HEK293 (cell line): ENCODE measurements around the gene TMEM91.

Experiments used
- CTCF ChIA-PET: fragments of 350-600 bp; formaldehyde crosslinking; extraction: SDS; loops from one replicate; lab custom pipeline; 2021; ENCODE audit warnings: antibody characterized with exemption; lab: Yijun Ruan, JAX
- POLR2A ChIA-PET: fragments of 300-600 bp; formaldehyde crosslinking; extraction: SDS; loops from one replicate; lab custom pipeline; 2020; ENCODE audit warnings: antibody characterized with exemption, inconsistent platforms; lab: Yijun Ruan, JAX
- H3K27ac ChIP-seq: fragments of 200-500 bp; sonication (Bioruptor generic); 2 replicates; pipeline ENCODE4 v1.5.1; 2014; ENCODE audit warnings: low read depth, low read length, control low read depth, inconsistent platforms; ENCODE audit errors: extremely low read depth
- H3K36me3 ChIP-seq, 2 experiments: fragments of 200-500 bp in 1 of 2; sonication (Bioruptor generic) in 1 of 2; 1 replicate in 1 of 2; 2 replicates in 1 of 2; pipeline ENCODE4 v1.5.1; 2014 to 2017; ENCODE audit warnings: inconsistent platforms in 2 of 2, low read length in 2 of 2; ENCODE audit not compliant: control insufficient read depth in 2 of 2, insufficient read depth in 1 of 2
- H3K4me1 ChIP-seq: fragments of 200-500 bp; sonication (Bioruptor generic); 2 replicates; pipeline ENCODE4 v1.5.1; 2014; ENCODE audit warnings: mild to moderate bottlenecking, low read length, inconsistent platforms; ENCODE audit not compliant: control insufficient read depth, insufficient read depth
- H3K4me3 ChIP-seq: 2 replicates; pipeline ENCODE4 v1.5.1; 2011; ENCODE audit warnings: low read depth, mild to moderate bottlenecking, control low read depth, low read length, moderate library complexity
- H3K9me3 ChIP-seq: fragments of 200-500 bp; sonication (Bioruptor generic); 2 replicates; pipeline ENCODE4 v1.5.1; 2014; ENCODE audit warnings: low read depth, low read length, inconsistent platforms; ENCODE audit not compliant: control insufficient read depth, insufficient read depth
- GLI4 ChIP-seq: fragments of 450-650 bp; formaldehyde crosslinking; IDR thresholded peaks from 2 replicates; pipeline ENCODE4 v1.5.1; 2016; ENCODE audit warnings: missing biosample characterization, missing genetic modification characterization
- INSM2 ChIP-seq: fragments of 450-650 bp; formaldehyde crosslinking; IDR thresholded peaks from 2 replicates; pipeline ENCODE4 v1.5.1; 2016; ENCODE audit warnings: missing biosample characterization, missing genetic modification characterization
- PRDM10 ChIP-seq: fragments of 450-650 bp; formaldehyde crosslinking; IDR thresholded peaks from 2 replicates; pipeline ENCODE4 v1.5.1; 2016; ENCODE audit warnings: missing biosample characterization, missing genetic modification characterization
- REST ChIP-seq: fragments of 450-650 bp; formaldehyde crosslinking; IDR thresholded peaks from 2 replicates; pipeline ENCODE4 v1.5.1; 2016; ENCODE audit warnings: missing biosample characterization, missing genetic modification characterization
- ZBTB1 ChIP-seq: fragments of 450-650 bp; formaldehyde crosslinking; IDR thresholded peaks from 2 replicates; pipeline ENCODE4 v1.5.1; 2016; ENCODE audit warnings: missing biosample characterization, missing genetic modification characterization
- ZBTB11 ChIP-seq: fragments of 450-650 bp; formaldehyde crosslinking; conservative IDR thresholded peaks from 2 replicates; pipeline ENCODE4 v1.5.1; 2016; ENCODE audit warnings: low read depth, missing biosample characterization, missing genetic modification characterization
- ZBTB20 ChIP-seq: fragments of 450-650 bp; formaldehyde crosslinking; IDR thresholded peaks from 2 replicates; pipeline ENCODE4 v1.5.1; 2016; ENCODE audit warnings: missing biosample characterization, missing genetic modification characterization
- ZBTB21 ChIP-seq: fragments of 450-650 bp; formaldehyde crosslinking; IDR thresholded peaks from 2 replicates; pipeline ENCODE4 v1.5.1; 2017; ENCODE audit warnings: missing biosample characterization, missing genetic modification characterization
- ZFP37 ChIP-seq: fragments of 450-650 bp; formaldehyde crosslinking; IDR thresholded peaks from 2 replicates; pipeline ENCODE4 v1.5.1; 2016; ENCODE audit warnings: missing biosample characterization, missing genetic modification characterization
- ZNF121 ChIP-seq: fragments of 450-650 bp; formaldehyde crosslinking; IDR thresholded peaks from 2 replicates; pipeline ENCODE4 v1.5.1; 2016; ENCODE audit warnings: missing biosample characterization, missing genetic modification characterization
- ZNF155 ChIP-seq: fragments of 450-650 bp; formaldehyde crosslinking; IDR thresholded peaks from 2 replicates; pipeline ENCODE4 v1.5.1; 2016; ENCODE audit warnings: missing biosample characterization, missing genetic modification characterization
- ZNF223 ChIP-seq: fragments of 450-650 bp; formaldehyde crosslinking; IDR thresholded peaks from 2 replicates; pipeline ENCODE4 v1.5.1; 2016; ENCODE audit warnings: missing biosample characterization, missing genetic modification characterization
- ZNF341 ChIP-seq: fragments of 450-650 bp; formaldehyde crosslinking; IDR thresholded peaks from 2 replicates; pipeline ENCODE4; 2016; ENCODE audit warnings: low read depth, missing biosample characterization, missing genetic modification characterization
- ZNF394 ChIP-seq: fragments of 450-650 bp; formaldehyde crosslinking; IDR thresholded peaks from 2 replicates; pipeline ENCODE4 v1.5.1; 2016; ENCODE audit warnings: missing biosample characterization, missing genetic modification characterization, mild to moderate bottlenecking, moderate library complexity, borderline replicate concordance
- ZNF549 ChIP-seq: fragments of 450-650 bp; IDR thresholded peaks from 2 replicates; pipeline ENCODE4 v1.5.1; 2018; ENCODE audit warnings: missing biosample characterization, missing genetic modification characterization, mild to moderate bottlenecking, inconsistent platforms, moderate library complexity
- ZNF664 ChIP-seq: fragments of 450-650 bp; formaldehyde crosslinking; IDR thresholded peaks from 2 replicates; pipeline ENCODE4 v1.5.1; 2016; ENCODE audit warnings: missing biosample characterization, missing genetic modification characterization
- ZNF670 ChIP-seq: fragments of 450-650 bp; formaldehyde crosslinking; IDR thresholded peaks from 2 replicates; pipeline ENCODE4 v1.5.1; 2016; ENCODE audit warnings: missing biosample characterization, missing genetic modification characterization, low read depth
- ZNF707 ChIP-seq: fragments of 450-650 bp; formaldehyde crosslinking; IDR thresholded peaks from 2 replicates; pipeline ENCODE4 v1.5.1; 2016; ENCODE audit warnings: missing biosample characterization, missing genetic modification characterization

TMEM91 gene

GRCh38 chr19:41376241-41376997, at the start of gene TMEM91 (continued):
- TF ChIP-seq ZFP37 (tag by site-specific recombination) = 0 out of 2 replicates have a peak, but pooled peaks have one; percentile 32

- POLR2A ChIA-PET = interaction anchor here (1.2 to 1.8 kb wide), 3 partner anchors 9 to 112 kb away, joined by 4 to 7 read pairs (median 5); no protein-coding TSS in a partner anchor
- no peaks in the 10 kb centered on the region for H3K9me3 ChIP-seq
- CTCF ChIA-PET = interaction anchor here (0.9 kb wide), 2 partner anchors 26 to 236 kb away, joined by 3 to 4 read pairs; no protein-coding TSS in a partner anchor
- no peak for TF ChIP-seq PRDM10 (tag by site-specific recombination)
- TF ChIP-seq ZNF341 (tag by site-specific recombination) = no peak
- no peak for TF ChIP-seq ZNF155 (tag by site-specific recombination)
- TF ChIP-seq ZNF549 (tag by site-specific recombination) = no peak
- TF ChIP-seq REST (tag by site-specific recombination) = no peak
- H3K36me3 ChIP-seq = peaks cover 27 to 41% of the 10 kb centered on the region in 2 experiments; a peak in 2 of 3 replicates
- no peak overlapping the region for H3K27ac ChIP-seq
- H3K4me1 ChIP-seq = peaks cover 22% of the 10 kb centered on the region
- no peak overlapping the region for H3K4me3 ChIP-seq
These were observed 49.2 kb upstream of the TMEM91 start for GRCh38 chr19:41327076-41327575.

GRCh38 chr19:41327576-41328156, 48.7 kb upstream of the TMEM91 start:
- Histone ChIP-seq H3K9me3 (no peaks in the 10 kb centered on the region), H3K36me3 (peaks cover 24 to 41% of the 10 kb centered on the region in 2 experiments; a peak in 2 of 3 replicates), H3K4me1 (peaks cover 21% of the 10 kb centered on the region), H3K27ac (no peak overlapping the region), H3K4me3 (no peak overlapping the region)
- POLR2A ChIA-PET = interaction anchor here (1.1 to 1.8 kb wide), 4 partner anchors 9 to 111 kb away, joined by 3 to 7 read pairs (median 4); no protein-coding TSS in a partner anchor
- CTCF ChIA-PET = interaction anchor here (0.7 to 0.9 kb wide), 3 partner anchors 24 to 236 kb away, joined by 3 to 4 read pairs (median 3); no protein-coding TSS in a partner anchor
- no peak for TF ChIP-seq ZNF223 (tag by site-specific recombination)
- no peak for TF ChIP-seq GLI4 (tag by site-specific recombination)
- no peak for TF ChIP-seq ZNF670 (tag by site-specific recombination)
- no peak for TF ChIP-seq ZBTB11 (tag by site-specific recombination)
- TF ChIP-seq INSM2 (tag by site-specific recombination) = no peak
- TF ChIP-seq ZBTB1 (tag by site-specific recombination) = no peak
- no peak for TF ChIP-seq ZNF121 (tag by site-specific recombination)
- no peak for TF ChIP-seq ZNF394 (tag by site-specific recombination)
- no peak for TF ChIP-seq ZBTB20 (tag by site-specific recombination)
- no peak for TF ChIP-seq ZNF664 (tag by site-specific recombination)
- no peak for TF ChIP-seq ZNF707 (tag by site-specific recombination)
- no peak for TF ChIP-seq ZBTB21 (tag by site-specific recombination)
